ENCODE results near the gene CREB5. TPM values are rescaled to one million over a fixed set of nuclear protein-coding genes. Genes with fewer than 3 reads are reported as not detected.

Gene CREB5
- total RNA-seq, 1 experiment from 2014 or later, result 2.1 TPM

GRCh38 chr7:28430616-28431015, 18.3 kb downstream of the CREB5 start:
- Histone ChIP-seq H3K27me3 (ENCODE audit: insufficient read depth, low read depth) (no peaks in the 10 kb centered on the region), H3K27ac (no peak overlapping the region), H4K20me1 (ENCODE audit: insufficient read depth) (no peaks in the 10 kb centered on the region), H3F3A (ENCODE audit: insufficient read depth, low read depth) (no peaks in the 10 kb centered on the region), H2AFZ (no peak overlapping the region), H3K9me2 (ENCODE audit: insufficient read depth) (no peaks in the 10 kb centered on the region), H3K4me3 (no peak overlapping the region), H3K4me2 (no peak overlapping the region), H3K79me2 (ENCODE audit: low read depth) (no peaks in the 10 kb centered on the region), H3K4me1 (replicated peaks; ENCODE audit: insufficient read depth) (no peaks in the 10 kb centered on the region), H3K9me3 (ENCODE audit: insufficient read depth, low read depth) (no peaks in the 10 kb centered on the region), H3K36me3 (ENCODE audit: low read depth) (no peaks in the 10 kb centered on the region)
- intact Hi-C loops (cut with micrococcal nuclease; ENCODE audit: unreplicated experiment), result no loop called here
- no TSS peak for BruUV-seq (replicated peaks)
- CTCF ChIA-PET, result no interaction called here
- TF ChIP-seq CTCF (conservative IDR thresholded peaks at IDR 0.05) (no peak), EZH2 (IDR thresholded peaks at IDR 0.05; ENCODE audit: low read depth) (no peak)
- POLR2A ChIA-PET (ENCODE audit: unreplicated experiment), result no interaction called here
- DNase-seq, result no peak

DNA sequence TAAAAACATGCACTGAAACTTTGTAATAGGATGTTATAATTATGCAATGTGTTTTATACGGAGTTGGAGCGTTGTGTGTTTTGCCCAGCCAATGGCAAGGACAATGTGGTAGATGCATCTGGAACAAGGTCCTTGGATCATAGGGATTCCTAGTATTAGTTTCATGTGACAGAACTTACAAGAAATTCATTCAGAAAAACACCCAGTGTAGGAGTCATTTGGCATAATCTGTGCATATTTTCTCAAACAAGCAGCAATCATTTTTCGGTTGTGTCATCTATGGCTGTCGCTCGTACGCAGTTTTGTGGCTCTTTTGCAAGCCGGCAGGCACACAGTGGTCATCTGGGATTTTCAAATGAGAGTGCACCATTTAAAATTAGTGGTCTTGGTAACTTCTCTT, 19.8 kb downstream of the CREB5 start:
- H3K4me3 ChIP-seq, result no peak overlapping the region
- no peaks in the 10 kb centered on the region for H3K9me2 ChIP-seq (ENCODE audit: insufficient read depth)
- intact Hi-C loops (cut with micrococcal nuclease; ENCODE audit: unreplicated experiment), result no loop called here
- no peaks in the 10 kb centered on the region for H3K4me1 ChIP-seq (replicated peaks; ENCODE audit: insufficient read depth)
- H4K20me1 ChIP-seq (ENCODE audit: insufficient read depth), result no peaks in the 10 kb centered on the region
- H3F3A ChIP-seq (ENCODE audit: insufficient read depth, low read depth), result no peaks in the 10 kb centered on the region
- no peak overlapping the region for H3K4me2 ChIP-seq
- no peak for DNase-seq
- ChIA-PET POLR2A (ENCODE audit: unreplicated experiment) (no interaction called here), CTCF (no interaction called here)
- no peak overlapping the region for H3K27ac ChIP-seq
- no peaks in the 10 kb centered on the region for H3K9me3 ChIP-seq (ENCODE audit: insufficient read depth, low read depth)
- BruUV-seq (replicated peaks), result no TSS peak
- H3K79me2 ChIP-seq (ENCODE audit: low read depth), result no peaks in the 10 kb centered on the region
- TF ChIP-seq CTCF (conservative IDR thresholded peaks at IDR 0.05) (no peak), EZH2 (IDR thresholded peaks at IDR 0.05; ENCODE audit: low read depth) (no peak)
- H3K27me3 ChIP-seq (ENCODE audit: insufficient read depth, low read depth), result no peaks in the 10 kb centered on the region
- H3K36me3 ChIP-seq (ENCODE audit: low read depth), result no peaks in the 10 kb centered on the region
- no peak overlapping the region for H2AFZ ChIP-seq

GRCh38 chr7:28433039-28433438, 20.7 kb downstream of the CREB5 start:
- Histone ChIP-seq H3K36me3 (ENCODE audit: low read depth) (no peaks in the 10 kb centered on the region), H3K79me2 (ENCODE audit: low read depth) (no peaks in the 10 kb centered on the region), H3F3A (ENCODE audit: insufficient read depth, low read depth) (no peaks in the 10 kb centered on the region), H3K4me1 (replicated peaks; ENCODE audit: insufficient read depth) (no peaks in the 10 kb centered on the region), H3K4me2 (no peak overlapping the region), H3K9me3 (ENCODE audit: insufficient read depth, low read depth) (no peaks in the 10 kb centered on the region), H3K9me2 (ENCODE audit: insufficient read depth) (no peaks in the 10 kb centered on the region), H4K20me1 (ENCODE audit: insufficient read depth) (no peaks in the 10 kb centered on the region), H3K4me3 (no peak overlapping the region), H3K27me3 (ENCODE audit: insufficient read depth, low read depth) (0 out of 2 replicates have a peak, but pooled peaks cover 4% of the 10 kb centered on the region), H2AFZ (no peak overlapping the region), H3K27ac (no peak overlapping the region)
- intact Hi-C loops (cut with micrococcal nuclease; ENCODE audit: unreplicated experiment), result no loop called here
- POLR2A ChIA-PET (ENCODE audit: unreplicated experiment), result no interaction called here
- BruUV-seq (replicated peaks), result no TSS peak
- DNase-seq, result no peak
- TF ChIP-seq CTCF (conservative IDR thresholded peaks at IDR 0.05), result no peak
- no peak for TF ChIP-seq EZH2 (IDR thresholded peaks at IDR 0.05; ENCODE audit: low read depth)
- CTCF ChIA-PET, result no interaction called here
